GM19397 (cell line): ENCODE results near the gene HHATL.

Experiments used
- ATAC-seq: cut with Tn5 transposase; IDR thresholded peaks from one replicate; pipeline ENCODE4 v1.9.1; 2021; ENCODE audit warnings: mild to moderate bottlenecking, moderate library complexity; ENCODE audit not compliant: unreplicated experiment

HHATL gene

GRCh38 chr3:42702066-42702951, at the start of gene HHATL:
TSS of gene HHATL (minus strand) at chr3:42702798. CDS start at chr3:42700826, 1,972 bp downstream.
- ATAC-seq: no peak

- ATAC-seq: no peak
Observed at GRCh38 chr3:42751609-42752008, 49.0 kb upstream of the HHATL start.

GRCh38 chr3:42750834-42751233, 48.2 kb upstream of the HHATL start:
- ATAC-seq: no peak

GRCh38 chr3:42749753-42750231, 47.2 kb upstream of the HHATL start:
- ATAC-seq: no peak

- ATAC-seq: no peak
Observed at GRCh38 chr3:42749025-42749752, 46.6 kb upstream of the HHATL start.

GRCh38 chr3:42747581-42747980, 45.0 kb upstream of the HHATL start:
- ATAC-seq: no peak

GRCh38 chr3:42746455-42747450, 44.2 kb upstream of the HHATL start:
- ATAC-seq: no peak

GRCh38 chr3:42745776-42746454, 43.3 kb upstream of the HHATL start:
- ATAC-seq: no peak

GRCh38 chr3:42745291-42745745, 42.7 kb upstream of the HHATL start:
- no peak for ATAC-seq

GRCh38 chr3:42743204-42743995, 40.8 kb upstream of the HHATL start:
- no peak for ATAC-seq

GRCh38 chr3:42742688-42743087, 40.1 kb upstream of the HHATL start:
- no peak for ATAC-seq

- ATAC-seq: no peak
Observed at GRCh38 chr3:42742259-42742658, 39.7 kb upstream of the HHATL start.

- no peak for ATAC-seq
Observed at GRCh38 chr3:42741796-42742195, 39.2 kb upstream of the HHATL start.

- ATAC-seq: no peak
Observed at GRCh38 chr3:42739401-42740158, 37.0 kb upstream of the HHATL start.

GRCh38 chr3:42736531-42736930, 33.9 kb upstream of the HHATL start:
- no peak for ATAC-seq

- ATAC-seq: no peak
Observed at GRCh38 chr3:42736081-42736480, 33.5 kb upstream of the HHATL start.

GRCh38 chr3:42735615-42736014, 33.0 kb upstream of the HHATL start:
- ATAC-seq: no peak

- no peak for ATAC-seq
Observed at GRCh38 chr3:42735019-42735418, 32.4 kb upstream of the HHATL start.
